ENCODE results near the gene RNF220.

RNF220 gene

GRCh38 chr1:44436401-44437106, 31.5 kb downstream of the RNF220 start:
- peaks cover 20 to 27% of the 10 kb centered on the region in 2 donors for H3K27me3 Mint-ChIP-seq
- H3K9me3 Mint-ChIP-seq: no peaks in the 10 kb centered on the region
- no peaks in the 10 kb centered on the region for H3K36me3 Mint-ChIP-seq
- DNase-seq: no peak
- no peak for ATAC-seq (replicated peaks)
- no peaks in the 10 kb centered on the region for H3K4me1 Mint-ChIP-seq
- no peak overlapping the region for H3K27ac Mint-ChIP-seq
- no peak overlapping the region for H3K4me3 Mint-ChIP-seq

- DNase-seq (no peak), ATAC-seq (replicated peaks) (no peak)
- Mint-ChIP-seq H3K4me3 (no peak overlapping the region), H3K27ac (no peak overlapping the region), H3K36me3 (no peaks in the 10 kb centered on the region), H3K4me1 (no peaks in the 10 kb centered on the region), H3K27me3 (peaks cover 14 to 21% of the 10 kb centered on the region in 2 donors), H3K9me3 (no peaks in the 10 kb centered on the region)
These were observed 32.2 kb downstream of the RNF220 start for GRCh38 chr1:44437107-44437716.

- no peaks in the 10 kb centered on the region for H3K36me3 Mint-ChIP-seq
These were observed 37.7 kb downstream of the RNF220 start for GRCh38 chr1:44442791-44443190.

GRCh38 chr1:44447051-44447810, 42.2 kb downstream of the RNF220 start:
- H3K27ac Mint-ChIP-seq: no peak overlapping the region
- H3K27me3 Mint-ChIP-seq: peaks cover 0 to 13% of the 10 kb centered on the region in 2 donors
- no peaks in the 10 kb centered on the region for H3K36me3 Mint-ChIP-seq
- H3K4me3 Mint-ChIP-seq: no peak overlapping the region
- no peaks in the 10 kb centered on the region for H3K9me3 Mint-ChIP-seq
- ATAC-seq (replicated peaks) (no peak), DNase-seq (no peak)
- H3K4me1 Mint-ChIP-seq: no peaks in the 10 kb centered on the region

More at GRCh38 chr1:44442791-44443190, 37.7 kb downstream of the RNF220 start:
- Mint-ChIP-seq H3K9me3 (no peaks in the 10 kb centered on the region), H3K27me3 (peaks cover 9 to 15% of the 10 kb centered on the region in 2 donors), H3K4me1 (no peaks in the 10 kb centered on the region), H3K4me3 (no peak overlapping the region), H3K27ac (no peak overlapping the region)
- DNase-seq (no peak), ATAC-seq (replicated peaks) (no peak)

GRCh38 chr1:44453798-44454349, 48.8 kb downstream of the RNF220 start:
- no peaks in the 10 kb centered on the region for H3K4me1 Mint-ChIP-seq
- no peak overlapping the region for H3K27ac Mint-ChIP-seq
- H3K36me3 Mint-ChIP-seq: no peaks in the 10 kb centered on the region
- H3K27me3 Mint-ChIP-seq: peaks cover 27 to 30% of the 10 kb centered on the region in 2 donors
- H3K9me3 Mint-ChIP-seq: peaks cover 6% of the 10 kb centered on the region in 2 donors
- no peak overlapping the region for H3K4me3 Mint-ChIP-seq
- no peak for ATAC-seq (replicated peaks)
- DNase-seq: no peak

- peaks cover 33 to 38% of the 10 kb centered on the region in 2 donors for H3K27me3 Mint-ChIP-seq
- no peak for DNase-seq
- ATAC-seq (replicated peaks): no peak
- no peak overlapping the region for H3K4me3 Mint-ChIP-seq
- H3K4me1 Mint-ChIP-seq: no peaks in the 10 kb centered on the region
- H3K36me3 Mint-ChIP-seq: no peaks in the 10 kb centered on the region
- H3K9me3 Mint-ChIP-seq: peaks cover 6% of the 10 kb centered on the region in 2 donors
- no peak overlapping the region for H3K27ac Mint-ChIP-seq
These were observed 49.6 kb downstream of the RNF220 start for GRCh38 chr1:44454704-44455103.

GRCh38 chr1:44460107-44460882, 55.2 kb downstream of the RNF220 start:
- H3K27me3 Mint-ChIP-seq: peaks cover 26 to 35% of the 10 kb centered on the region in 2 donors
- no peak overlapping the region for H3K4me3 Mint-ChIP-seq
- peaks cover 3 to 4% of the 10 kb centered on the region in 2 donors for H3K9me3 Mint-ChIP-seq
- no peak overlapping the region for H3K27ac Mint-ChIP-seq
- H3K36me3 Mint-ChIP-seq: no peaks in the 10 kb centered on the region
- ATAC-seq (replicated peaks) (no peak), DNase-seq (no peak)
- no peaks in the 10 kb centered on the region for H3K4me1 Mint-ChIP-seq

- H3K27me3 Mint-ChIP-seq: peaks cover 12 to 13% of the 10 kb centered on the region in 2 donors
- no peak for ATAC-seq (replicated peaks)
- no peaks in the 10 kb centered on the region for H3K36me3 Mint-ChIP-seq
These were observed 59.3 kb downstream of the RNF220 start for GRCh38 chr1:44464361-44464760.

GRCh38 chr1:44467566-44467965, 62.5 kb downstream of the RNF220 start:
- ATAC-seq (replicated peaks) (no peak), DNase-seq (no peak)
- peaks cover 4 to 5% of the 10 kb centered on the region in 2 donors for H3K9me3 Mint-ChIP-seq
- no peak overlapping the region for H3K27ac Mint-ChIP-seq
- peaks cover 2 to 5% of the 10 kb centered on the region in 2 donors for H3K4me1 Mint-ChIP-seq
- H3K36me3 Mint-ChIP-seq: peaks cover 0 to 2% of the 10 kb centered on the region in 2 donors
- no peak overlapping the region for H3K4me3 Mint-ChIP-seq
- H3K27me3 Mint-ChIP-seq: peaks cover 3 to 9% of the 10 kb centered on the region in 2 donors

More at GRCh38 chr1:44464361-44464760, 59.3 kb downstream of the RNF220 start:
- DNase-seq: no peak
- Mint-ChIP-seq H3K27ac (no peak overlapping the region), H3K4me1 (no peaks in the 10 kb centered on the region), H3K4me3 (no peak overlapping the region), H3K9me3 (peaks cover 3 to 4% of the 10 kb centered on the region in 2 donors)

- DNase-seq (no peak), ATAC-seq (replicated peaks) (no peak)
- Mint-ChIP-seq H3K36me3 (peaks cover 0 to 2% of the 10 kb centered on the region in 2 donors), H3K4me3 (no peak overlapping the region), H3K9me3 (peaks cover 0 to 2% of the 10 kb centered on the region in 2 donors), H3K4me1 (peaks cover 8 to 9% of the 10 kb centered on the region in 2 donors), H3K27ac (no peak overlapping the region), H3K27me3 (peaks cover 3 to 9% of the 10 kb centered on the region in 2 donors)
These were observed 66.9 kb downstream of the RNF220 start for GRCh38 chr1:44471911-44472453.

GRCh38 chr1:44472620-44473525, 67.8 kb downstream of the RNF220 start:
- Mint-ChIP-seq H3K27me3 (peaks cover 3 to 9% of the 10 kb centered on the region in 2 donors), H3K4me3 (peak overlapping the region; percentile 41 to 47), H3K36me3 (peaks cover 0 to 2% of the 10 kb centered on the region in 2 donors), H3K27ac (no peak overlapping the region), H3K4me1 (peaks cover 8 to 9% of the 10 kb centered on the region in 2 donors), H3K9me3 (peaks cover 0 to 2% of the 10 kb centered on the region in 2 donors)
- DNase-seq (no peak), ATAC-seq (replicated peaks) (peak in 1 of 2 donors; percentile 47)

GRCh38 chr1:44476891-44477290, 71.8 kb downstream of the RNF220 start:
- ATAC-seq (replicated peaks): no peak
- no peak overlapping the region for H3K4me3 Mint-ChIP-seq
- no peaks in the 10 kb centered on the region for H3K36me3 Mint-ChIP-seq

GRCh38 chr1:44481701-44482100, 76.6 kb downstream of the RNF220 start:
- ATAC-seq (replicated peaks) (no peak), DNase-seq (no peak)
- no peak overlapping the region for H3K4me3 Mint-ChIP-seq
- no peaks in the 10 kb centered on the region for H3K36me3 Mint-ChIP-seq
- H3K4me1 Mint-ChIP-seq: no peaks in the 10 kb centered on the region
- H3K27me3 Mint-ChIP-seq: peaks cover 15 to 20% of the 10 kb centered on the region in 2 donors
- H3K9me3 Mint-ChIP-seq: no peaks in the 10 kb centered on the region
- H3K27ac Mint-ChIP-seq: no peak overlapping the region

More at GRCh38 chr1:44476891-44477290, 71.8 kb downstream of the RNF220 start:
- Mint-ChIP-seq H3K9me3 (no peaks in the 10 kb centered on the region), H3K27me3 (peaks cover 10 to 17% of the 10 kb centered on the region in 2 donors), H3K27ac (no peak overlapping the region), H3K4me1 (peaks cover 8 to 9% of the 10 kb centered on the region in 2 donors)
- DNase-seq: no peak

Data from stimulated activated naive B cell treated with anti-CD40 and anti-IgM and Interleukin-4, amounts not matched to agents 10 μg/mL and 1 μg/mL and 100 μg/mL, for 72 hours (primary cell).